Lower leg skin (tissue), 3 donors: ENCODE data around the gene ZNF692.

Experiments used
- CTCF ChIP-seq, 3 donors: fragments of 450-650 bp; IDR thresholded peaks; one replicate each; pipeline ENCODE4 v1.5.1; 2016; ENCODE audit warnings: antibody characterized with exemption in 3 of 3, mild to moderate bottlenecking in 3 of 3, moderate library complexity in 2 of 3
- POLR2A ChIP-seq, 2 donors: fragments of 450-650 bp; IDR thresholded peaks; one replicate each; pipeline ENCODE4 v1.6.1; 2016 to 2017; ENCODE audit warnings: antibody characterized with exemption in 2 of 2, mild to moderate bottlenecking in 1 of 2, moderate library complexity in 1 of 2

- TF ChIP-seq CTCF (IDR thresholded peaks at IDR 0.05) (no peak), POLR2A (IDR thresholded peaks at IDR 0.05) (no peak)
These were observed 1.2 kb downstream of the ZNF692 start for GRCh38 chr1:248857749-248858095.
